DMS114 treated with DMSO at 0.1 percent for 48 hours (cell line): ENCODE results near the gene PCDH9.

Experiments
- DNase-seq: peaks from one replicate; lab custom pipeline; 2025; ENCODE audit not compliant: unreplicated experiment; lab: John Stamatoyannopoulos, UW

The PCDH9 gene

DNA sequence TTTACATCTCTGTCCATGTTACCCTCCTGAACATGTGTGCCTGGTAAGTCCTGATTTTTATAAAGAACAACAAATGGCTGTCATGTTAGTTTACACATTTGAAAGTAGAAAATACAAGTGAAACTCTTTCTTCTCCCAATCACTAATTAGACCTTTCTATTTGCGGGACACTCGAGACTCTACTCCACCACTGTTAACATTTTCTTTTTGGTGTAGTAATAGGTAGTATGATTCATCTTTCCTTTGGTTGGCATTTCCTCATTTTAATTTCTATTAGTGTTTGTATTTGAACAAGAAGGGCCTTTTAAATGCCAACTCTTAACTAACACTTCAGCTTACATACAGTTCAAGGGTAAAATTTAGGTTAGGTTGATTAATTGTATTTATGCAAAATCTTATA lies 371.1 kb downstream of the PCDH9 start:
- DNase-seq = no peak

GRCh38 chr13:66858163-66858562 lies 372.0 kb downstream of the PCDH9 start:
- DNase-seq = no peak

DNA sequence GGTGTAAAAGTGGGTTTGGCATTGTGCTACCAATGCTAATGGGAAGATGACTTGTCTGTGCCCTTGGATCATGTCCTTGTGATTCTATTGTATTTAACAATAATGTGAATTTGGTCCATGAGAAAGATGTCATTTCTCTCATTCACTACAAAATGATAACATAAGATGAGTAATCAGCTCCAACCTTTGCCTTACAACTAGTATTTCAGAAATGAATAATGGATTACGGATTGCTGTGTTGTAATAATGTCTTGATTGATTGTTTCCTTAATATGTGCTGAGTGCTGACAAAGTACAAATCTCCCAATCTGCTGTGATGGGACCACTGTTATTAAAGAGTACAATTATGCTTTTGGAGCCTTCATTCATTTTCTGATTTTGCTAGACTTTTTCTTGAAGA lies 375.0 kb downstream of the PCDH9 start:
- DNase-seq = no peak

DNA sequence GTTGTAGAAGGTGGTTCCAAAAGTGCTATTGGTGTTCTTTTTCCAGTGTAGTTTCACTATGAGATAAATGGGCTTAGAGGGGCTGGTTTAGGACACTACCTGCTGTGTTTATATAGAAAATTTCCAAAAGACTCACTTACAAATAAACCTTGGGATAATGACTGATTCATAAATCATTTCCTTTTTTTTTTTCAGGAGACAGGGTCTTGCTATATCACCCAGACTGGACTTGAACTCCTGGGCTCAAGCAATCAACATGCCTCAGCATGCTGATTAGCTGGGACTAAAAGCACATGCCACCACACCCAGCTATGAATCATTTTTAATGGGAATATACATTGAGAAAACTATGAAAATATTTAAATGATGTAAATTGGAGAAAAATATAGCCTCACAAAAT lies 376.6 kb downstream of the PCDH9 start:
- DNase-seq = no peak

- DNase-seq = no peak
These were observed 380.4 kb downstream of the PCDH9 start for GRCh38 chr13:66849706-66850105.

DNA sequence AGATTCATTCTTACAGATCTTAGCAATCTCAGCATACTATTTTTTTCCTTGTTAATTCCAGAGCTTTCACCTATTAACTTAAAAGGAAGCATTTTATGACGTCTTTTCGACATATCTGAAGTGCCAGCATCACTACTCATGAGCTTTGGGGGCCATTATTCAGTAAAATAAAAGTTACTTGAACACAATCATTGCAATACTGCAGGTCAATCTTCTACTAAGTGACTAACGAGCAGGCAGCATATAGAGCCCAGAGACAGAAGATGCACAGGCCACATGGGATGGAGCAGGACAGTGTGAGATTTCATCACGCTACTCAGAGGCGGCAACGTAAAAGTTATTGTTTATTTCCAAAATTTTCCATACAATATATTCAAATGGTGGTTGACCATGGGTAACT lies 382.6 kb downstream of the PCDH9 start:
- no peak for DNase-seq

DNA sequence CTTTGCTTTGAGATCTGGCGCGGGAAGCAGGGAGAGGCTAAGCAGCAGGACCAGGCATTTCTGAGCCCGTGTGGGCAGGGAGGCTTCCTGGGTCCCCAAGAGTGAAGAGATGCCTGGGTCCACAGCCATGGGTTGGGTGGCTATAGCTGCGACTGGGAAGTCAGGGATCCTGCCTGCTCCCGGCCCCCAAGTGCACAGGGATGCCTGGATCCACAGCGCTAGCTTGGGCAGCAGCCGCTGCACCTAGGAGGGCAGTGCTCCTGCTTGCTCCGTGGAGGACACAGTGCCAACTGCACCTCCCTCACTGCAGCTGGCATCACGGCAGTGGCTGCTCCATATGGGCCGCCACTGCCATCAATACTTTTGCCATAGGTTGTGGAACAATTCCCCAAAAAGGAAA lies 384.7 kb downstream of the PCDH9 start:
- no peak for DNase-seq

GRCh38 chr13:66844933-66845332 lies 385.2 kb downstream of the PCDH9 start:
- no peak for DNase-seq

- DNase-seq = no peak
These were observed 387.4 kb downstream of the PCDH9 start for GRCh38 chr13:66842766-66843165.

DNA sequence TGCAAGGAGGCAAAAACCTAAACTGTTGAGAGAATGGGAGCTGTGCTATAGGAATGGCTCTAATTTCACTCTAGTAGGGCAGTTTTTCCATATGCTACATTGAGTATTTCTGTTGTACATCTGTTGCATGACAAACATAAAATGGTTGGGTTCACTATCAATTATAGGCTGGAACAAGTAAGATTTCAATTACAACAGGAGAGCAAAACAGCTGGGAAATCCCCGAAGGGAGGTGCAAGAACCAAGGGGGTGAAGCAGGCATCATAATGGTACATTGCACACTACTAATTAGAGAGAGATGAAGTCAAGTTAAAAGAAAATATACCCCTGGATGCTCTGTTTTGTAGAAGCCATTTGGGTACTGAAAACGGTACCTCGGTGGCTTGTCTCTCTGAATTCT lies 389.5 kb downstream of the PCDH9 start:
- DNase-seq = no peak

- DNase-seq = no peak
These were observed 392.9 kb downstream of the PCDH9 start for GRCh38 chr13:66837246-66837645.

GRCh38 chr13:66835040-66835628 lies 395.0 kb downstream of the PCDH9 start:
- DNase-seq = no peak

- no peak for DNase-seq
These were observed 399.0 kb downstream of the PCDH9 start for GRCh38 chr13:66830940-66831716.

DNA sequence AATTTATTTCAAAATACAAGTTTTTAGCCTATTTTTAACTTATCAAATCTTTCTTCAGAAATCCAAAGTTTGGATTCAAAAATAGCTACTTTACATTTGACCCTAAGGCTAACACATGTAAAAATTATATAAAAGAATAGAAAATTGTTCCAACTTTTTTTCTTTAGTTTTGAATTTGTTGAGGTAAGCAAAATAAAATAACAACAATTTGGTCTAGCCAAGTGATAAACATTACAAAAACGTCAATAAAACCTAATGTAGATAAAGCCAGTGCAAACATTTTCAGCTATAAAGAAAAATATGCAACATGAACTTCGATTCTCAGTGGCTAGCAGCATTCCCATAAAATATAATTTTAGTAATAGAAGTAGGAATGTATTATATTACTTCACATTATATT lies 400.3 kb downstream of the PCDH9 start:
- no peak for DNase-seq

DNA sequence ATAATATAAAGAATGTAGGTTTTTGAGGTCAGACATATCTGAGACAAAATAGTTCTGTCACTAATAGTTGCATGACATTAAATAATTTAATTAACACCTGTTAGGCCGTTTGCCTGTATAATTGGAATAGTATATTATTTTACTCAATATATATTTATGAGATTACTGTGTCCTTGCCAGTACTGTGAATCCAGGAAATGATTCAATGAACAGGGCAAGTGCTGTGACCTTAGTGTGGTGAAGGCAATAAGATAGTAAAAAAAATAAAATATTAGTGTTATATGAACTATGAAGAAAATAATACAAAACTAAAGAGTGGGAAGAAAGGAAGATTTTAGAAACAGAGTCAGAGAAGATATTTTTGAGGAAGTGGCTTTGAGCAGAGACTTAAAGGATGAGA lies 403.7 kb downstream of the PCDH9 start:
- no peak for DNase-seq

GRCh38 chr13:66821551-66821950 lies 408.6 kb downstream of the PCDH9 start:
- no peak for DNase-seq

GRCh38 chr13:66811455-66811854 lies 418.7 kb downstream of the PCDH9 start:
- DNase-seq = no peak

- no peak for DNase-seq
These were observed 420.7 kb downstream of the PCDH9 start for GRCh38 chr13:66809485-66809884.

DNA sequence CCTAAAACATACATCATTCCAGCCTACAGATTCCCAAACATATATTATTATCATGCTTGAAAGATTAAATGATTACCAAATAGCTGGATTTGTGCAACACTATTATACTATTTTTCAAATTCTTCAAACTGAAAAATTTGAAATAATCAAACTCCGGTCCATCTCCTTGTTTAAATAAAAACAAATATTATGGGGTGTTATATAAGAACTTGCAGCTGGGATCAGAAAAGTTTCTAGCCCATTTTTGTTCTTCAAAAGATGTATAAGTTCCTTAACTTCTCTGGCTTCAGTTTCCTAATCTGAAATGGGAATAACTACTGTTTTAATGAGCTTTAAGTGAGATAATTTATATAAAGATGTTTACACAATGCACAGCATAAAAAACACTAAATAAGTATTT lies 422.9 kb downstream of the PCDH9 start:
- DNase-seq = no peak

DNA sequence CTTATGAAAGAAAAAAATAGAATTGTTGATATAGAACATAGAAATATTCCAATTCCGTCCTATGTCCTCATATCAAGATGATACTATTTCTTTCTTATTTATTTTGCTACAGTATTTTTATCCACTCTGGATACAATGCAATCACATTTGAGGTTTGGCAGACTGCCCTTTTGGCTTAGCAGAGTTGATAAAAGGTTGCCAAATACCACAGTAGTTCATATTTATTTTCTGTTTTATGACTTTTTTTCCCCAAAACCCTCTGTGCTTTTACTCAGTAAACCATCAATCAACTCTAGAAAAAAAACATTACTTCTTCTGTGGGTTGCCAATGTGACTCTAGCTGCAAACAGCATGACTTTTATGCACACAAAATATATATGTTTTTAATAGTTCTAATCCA lies 424.5 kb downstream of the PCDH9 start:
- DNase-seq = no peak

- DNase-seq = no peak
These were observed 426.2 kb downstream of the PCDH9 start for GRCh38 chr13:66803808-66804456.

DNA sequence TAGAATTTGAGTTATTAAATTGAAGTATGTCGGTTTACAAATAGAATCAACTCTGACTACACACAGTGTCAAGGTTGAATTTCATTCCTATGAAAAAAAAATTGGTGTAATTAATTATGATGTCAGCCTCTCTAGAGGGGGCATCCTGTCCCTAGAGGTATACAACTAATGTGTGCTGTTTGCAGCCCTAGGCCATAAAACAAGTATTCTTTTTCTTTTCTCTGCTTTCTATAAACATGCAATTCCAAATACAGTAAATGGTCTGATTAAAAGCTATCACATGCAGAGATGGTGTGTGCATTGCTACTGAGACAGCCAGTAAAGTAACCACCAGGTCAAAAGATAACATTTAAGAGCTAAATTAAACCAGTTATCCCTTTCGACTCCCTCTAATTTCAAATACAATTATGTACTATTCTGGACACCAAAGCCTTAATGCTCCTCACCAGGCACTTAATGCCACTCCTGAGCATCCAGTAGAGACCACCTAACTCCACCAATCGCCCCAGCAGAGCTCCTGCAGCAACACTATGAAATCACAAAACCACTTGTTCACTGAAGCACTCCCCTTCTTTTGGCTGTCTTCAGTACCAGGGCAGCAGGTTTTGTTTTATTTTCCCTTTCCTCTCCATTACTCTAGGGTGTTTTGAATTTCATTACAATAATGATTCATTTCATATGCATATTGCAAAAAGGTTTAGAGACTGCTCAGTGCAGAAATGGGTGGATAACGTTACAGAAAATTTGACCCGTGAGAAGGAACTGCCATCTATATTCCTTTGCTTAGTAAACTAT lies 426.9 kb downstream of the PCDH9 start:
- no peak for DNase-seq
